GM20431 (cell line): ENCODE results near the gene POU5F1.
"Not testable (repeated sequence)": the region's sequence is repeated elsewhere in the genome, so short reads cannot be mapped to it uniquely, and the experiment has no call there.

ENCODE experiments used
- in situ Hi-C: fragments of 300-500 bp; cut with MseI, MboI; formaldehyde crosslinking; loops from one replicate; pipeline ENCODE4 v1.15.0; 2020; ENCODE audit warnings: low sequenced_read_pairs; ENCODE audit not compliant: unreplicated experiment

The POU5F1 gene

DNA sequence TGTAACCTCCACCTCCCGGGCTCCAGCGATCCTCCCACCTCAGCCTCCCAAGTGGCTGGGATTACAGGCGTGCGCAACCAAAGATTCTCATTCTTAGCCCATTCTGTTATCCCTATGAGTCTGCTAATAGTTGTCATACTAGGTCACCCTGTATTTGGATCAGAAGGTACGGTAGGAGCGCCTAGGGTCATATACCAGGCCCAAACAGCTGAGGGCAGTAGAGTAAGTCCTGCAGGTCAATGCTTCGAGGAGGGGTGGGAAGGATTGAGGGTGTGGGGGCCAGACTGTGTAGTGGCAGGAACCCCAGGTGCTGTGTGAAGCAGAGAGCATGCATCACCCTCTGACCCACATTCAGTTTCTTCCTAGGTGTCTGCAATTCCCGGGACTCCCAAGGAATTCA is 22.7 kb upstream of the POU5F1 start:
- in situ Hi-C loops = loop anchor here (10.0 kb wide), 2 partner anchors 58 to 172 kb away; partner anchors contain the start of gene PSORS1C2

DNA sequence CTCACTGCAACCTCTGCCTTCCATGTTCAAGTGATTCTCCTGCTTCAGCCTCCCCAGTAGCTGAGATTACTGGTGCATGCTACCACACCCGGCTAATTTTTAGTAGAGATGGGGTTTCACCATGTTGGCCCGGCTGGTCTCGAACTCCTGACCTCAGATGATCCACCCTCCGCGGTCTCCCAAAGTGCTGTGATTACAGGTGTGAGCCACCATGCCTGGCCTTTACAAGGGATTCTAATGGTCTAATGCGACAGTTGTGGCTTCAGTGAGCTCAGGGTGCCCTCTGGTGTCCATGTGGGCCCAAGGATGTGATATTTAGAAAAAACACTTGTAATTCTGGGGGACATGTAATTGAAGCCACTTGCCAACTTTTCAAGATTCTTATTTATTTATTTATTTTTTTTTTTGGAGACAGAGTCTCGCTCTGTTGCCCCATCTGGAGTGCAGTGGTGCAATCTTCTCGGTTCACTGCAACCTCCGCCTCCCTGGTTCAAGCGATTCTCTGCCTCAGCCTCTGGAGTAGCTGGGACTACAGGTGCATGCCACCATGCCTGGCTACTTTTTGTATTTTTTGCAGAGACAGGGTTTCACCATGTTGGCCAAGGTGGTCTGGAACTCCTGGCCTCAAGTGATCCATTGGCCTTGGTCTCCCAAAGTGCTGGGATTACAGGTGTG is 22.1 kb upstream of the POU5F1 start:
- in situ Hi-C loops = loop anchor here (10.0 kb wide), 2 partner anchors 58 to 172 kb away; partner anchors contain the start of gene PSORS1C2

- in situ Hi-C loops = loop anchor here (10.0 kb wide), 2 partner anchors 56 to 174 kb away; partner anchors contain the start of gene PSORS1C2
Observed at GRCh38 chr6:31190488-31190887, 20.0 kb upstream of the POU5F1 start.

- in situ Hi-C loops = not testable (repeated sequence)
Observed at GRCh38 chr6:31189223-31189622, 18.7 kb upstream of the POU5F1 start.

DNA sequence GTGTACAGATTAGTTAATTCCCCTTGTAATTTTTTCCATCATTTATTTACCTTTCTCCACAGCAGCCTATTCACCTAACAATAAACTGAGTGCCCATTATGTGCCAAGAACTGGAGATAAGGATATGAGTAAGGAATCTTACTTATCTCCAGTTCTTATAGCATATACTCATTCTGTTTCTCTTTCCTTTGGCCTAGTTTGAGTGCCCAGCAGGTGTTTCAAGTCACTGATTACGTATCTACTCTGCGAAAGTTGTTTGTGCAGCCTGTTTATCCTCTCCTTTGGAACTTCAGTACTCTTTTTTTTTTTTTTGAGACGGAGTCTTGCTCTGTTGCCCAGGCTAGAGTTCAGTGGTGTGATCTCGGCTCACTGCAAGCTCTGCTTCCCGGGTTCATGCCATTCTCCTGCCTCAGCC is 17.3 kb upstream of the POU5F1 start:
- in situ Hi-C loops = no loop called here

DNA sequence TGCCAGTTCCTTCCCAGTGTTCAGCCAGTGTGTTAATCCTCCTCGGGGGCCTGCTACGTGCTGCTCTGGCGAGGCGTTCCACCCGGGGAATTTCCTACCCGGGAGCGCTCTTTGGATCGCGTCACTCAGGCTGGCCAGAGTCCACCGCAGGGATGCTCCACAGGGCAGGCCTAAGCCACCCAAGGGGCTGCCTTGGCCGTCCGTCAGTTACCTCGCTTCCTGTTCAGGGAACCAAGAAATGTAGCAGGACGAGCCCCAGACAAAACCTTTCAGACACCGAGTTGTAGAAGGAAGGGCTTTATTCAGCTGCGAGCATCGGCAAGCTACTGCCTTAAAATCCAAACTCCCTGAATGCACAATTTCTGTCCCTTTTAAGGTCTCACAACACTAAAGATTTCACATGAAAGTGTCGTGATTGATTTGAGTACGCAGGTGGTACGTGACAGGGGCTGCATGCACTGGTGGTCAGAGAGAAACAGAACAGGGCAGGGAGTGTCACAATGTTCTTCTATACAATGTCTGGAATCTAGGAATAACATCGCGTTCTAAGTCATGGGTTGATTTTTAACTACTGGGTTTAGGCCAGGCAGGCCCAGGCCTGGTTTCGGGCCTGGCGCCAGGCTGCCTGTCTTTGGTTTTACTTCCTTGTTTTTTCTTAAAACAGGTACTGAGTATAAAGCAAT is 15.7 kb upstream of the POU5F1 start:
- in situ Hi-C loops = no loop called here

GRCh38 chr6:31185695-31186051 is 15.2 kb upstream of the POU5F1 start:
- in situ Hi-C loops = not testable (repeated sequence)

DNA sequence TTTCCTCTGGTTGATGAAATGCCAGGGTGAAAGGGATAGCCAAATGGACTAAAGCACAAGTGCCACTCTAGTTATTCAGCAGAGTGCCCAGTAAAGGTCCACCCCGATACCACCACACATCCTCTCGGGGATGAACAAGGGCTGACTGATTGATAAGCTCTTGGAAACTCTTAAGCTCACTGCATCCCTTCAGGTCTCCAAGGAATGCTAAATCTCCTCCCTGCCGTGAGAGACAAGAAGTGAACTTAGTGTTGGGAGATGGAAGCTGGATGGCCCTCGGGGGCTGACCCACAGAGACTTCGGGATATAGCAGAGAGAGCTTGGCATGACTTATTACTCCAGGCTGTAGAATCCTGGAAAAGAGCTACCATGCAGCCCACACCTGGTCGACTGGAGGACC is 13.4 kb upstream of the POU5F1 start:
- in situ Hi-C loops = not testable (repeated sequence)

DNA sequence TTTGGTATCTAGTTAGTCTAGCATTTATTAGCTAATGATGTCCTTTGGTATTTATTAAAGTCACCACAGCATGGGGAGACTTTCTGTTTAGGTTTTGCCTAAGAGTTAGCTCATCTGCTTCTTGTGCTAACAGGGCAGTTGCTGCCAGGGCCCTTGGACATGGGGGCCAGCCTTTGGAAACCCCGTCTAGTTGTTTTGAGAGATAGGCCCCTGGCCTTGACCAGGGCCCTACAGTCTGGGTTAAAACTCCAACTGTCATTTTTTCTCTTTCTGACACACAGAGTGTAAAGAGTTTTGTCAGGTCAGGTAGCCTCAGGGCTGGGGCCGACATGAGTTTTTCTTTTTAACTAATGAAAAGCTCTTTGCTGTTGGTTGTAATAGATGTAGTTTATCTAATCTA is 12.8 kb upstream of the POU5F1 start:
- in situ Hi-C loops = not testable (repeated sequence)

DNA sequence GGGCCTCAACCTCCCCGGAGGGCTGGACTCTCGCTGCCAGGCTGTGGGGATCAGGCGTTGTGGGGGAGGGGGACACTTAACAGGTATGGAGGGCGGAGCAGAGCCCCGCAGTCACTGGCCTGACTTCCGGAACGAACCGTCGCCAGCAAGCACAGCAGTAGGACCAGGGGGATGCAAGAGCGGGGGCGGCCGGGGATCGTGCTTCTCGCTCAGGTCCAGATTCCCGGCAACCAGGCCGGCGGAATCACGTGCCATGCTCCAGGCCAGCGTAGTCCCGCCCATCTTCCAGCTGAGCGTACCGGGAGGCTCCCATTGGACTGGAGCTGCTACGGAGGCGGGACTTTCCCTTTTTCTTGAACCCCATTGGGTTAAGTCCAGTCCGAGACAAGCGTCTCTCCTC is 10.0 kb upstream of the POU5F1 start:
- in situ Hi-C loops = no loop called here

DNA sequence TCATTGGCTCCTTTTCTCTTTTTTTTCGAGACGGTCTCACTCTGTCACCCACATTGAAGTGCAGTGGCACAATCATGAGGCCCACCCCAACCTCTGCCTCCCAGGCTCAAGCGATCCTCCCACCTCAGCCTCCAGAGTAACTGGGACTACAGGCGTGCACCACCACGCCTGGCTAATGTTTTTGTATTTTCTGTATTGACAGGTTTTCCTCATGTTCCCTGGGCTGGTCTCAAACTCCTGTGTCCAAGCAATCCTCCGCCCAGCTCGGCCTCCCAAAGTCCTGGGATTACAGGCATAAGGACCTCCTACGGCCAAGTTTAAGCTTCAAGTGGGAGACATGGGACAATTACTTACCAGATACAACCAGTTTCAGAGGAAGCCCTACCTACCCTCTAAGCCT is 9.4 kb upstream of the POU5F1 start:
- in situ Hi-C loops = no loop called here

DNA sequence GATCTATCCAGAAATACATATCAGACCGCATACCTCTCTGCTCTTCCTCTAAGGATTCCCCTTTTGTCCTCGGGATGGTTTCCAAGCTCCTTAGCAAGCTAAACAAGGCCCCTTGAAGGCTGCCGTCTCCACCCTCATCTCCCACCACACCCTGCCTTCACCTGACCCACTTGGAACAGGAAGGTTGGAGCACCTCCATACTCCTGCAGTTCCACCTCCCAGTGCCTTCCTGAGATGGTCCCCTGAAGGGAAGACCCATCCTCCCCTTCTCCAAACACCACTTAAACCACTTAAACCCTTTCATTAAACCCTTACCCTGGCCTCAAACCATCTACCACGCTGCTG is 8.5 kb upstream of the POU5F1 start:
- in situ Hi-C loops = no loop called here

DNA sequence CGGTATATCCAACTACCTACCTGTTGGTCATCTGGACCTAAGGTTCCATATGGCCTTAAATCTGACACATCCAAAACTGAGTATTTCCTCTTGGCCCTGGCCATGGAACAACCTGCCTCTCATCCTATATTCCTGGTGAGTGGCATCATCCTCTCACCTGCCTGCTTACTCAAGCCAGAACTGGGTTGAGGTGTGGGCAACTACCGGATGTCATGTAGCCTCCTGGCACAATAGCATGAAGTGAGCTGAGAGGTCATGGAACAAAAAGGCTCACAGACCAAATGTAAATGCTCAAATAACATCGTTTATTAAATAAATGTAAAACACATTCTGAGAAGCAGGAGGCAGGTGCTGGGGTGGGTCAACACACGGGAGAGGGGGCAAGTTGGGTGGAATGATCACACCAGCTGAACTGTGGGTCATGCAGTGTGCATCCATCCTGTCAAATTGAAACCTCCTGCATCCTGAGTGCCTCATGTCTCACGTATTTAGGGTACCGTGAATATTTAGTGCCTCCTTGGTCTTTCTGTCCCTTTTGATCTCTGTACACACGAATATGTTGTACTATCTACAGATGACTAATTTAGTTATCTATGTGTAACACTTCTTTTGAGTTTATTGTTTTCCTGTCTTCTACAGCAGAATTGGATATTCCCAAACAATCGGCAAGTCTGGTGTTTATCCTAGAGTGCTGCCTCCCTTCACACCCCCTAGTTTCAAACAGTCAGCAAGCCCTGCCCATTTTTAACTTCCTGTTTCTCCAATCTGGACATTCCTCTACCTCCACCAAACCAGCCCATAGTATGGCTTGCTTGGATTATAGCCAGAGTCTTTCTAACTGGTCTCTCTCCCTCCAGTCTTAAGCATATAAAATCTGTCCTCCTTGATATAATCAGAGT is 7.9 kb upstream of the POU5F1 start:
- in situ Hi-C loops = no loop called here

GRCh38 chr6:31175971-31176370 is 5.5 kb upstream of the POU5F1 start:
- in situ Hi-C loops = no loop called here

DNA sequence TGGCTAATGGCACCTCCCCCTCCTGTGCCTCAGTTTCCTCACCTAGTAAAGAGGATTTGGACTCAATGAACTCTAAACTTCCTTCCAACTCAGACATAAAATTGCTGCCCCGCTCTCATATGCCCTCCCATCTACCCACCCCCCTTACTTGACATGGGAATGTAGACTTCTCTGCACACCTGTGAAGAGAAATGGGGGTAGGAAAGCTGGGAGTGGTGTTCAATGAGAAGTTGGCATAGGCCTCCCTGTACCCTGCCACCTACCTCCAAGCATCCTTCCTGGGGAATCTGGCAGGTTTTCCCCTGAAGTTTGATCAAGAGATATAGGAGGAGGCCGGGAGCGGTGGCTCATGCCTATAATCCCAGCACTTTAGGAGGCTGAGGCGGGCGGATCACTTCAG is 3.9 kb upstream of the POU5F1 start:
- in situ Hi-C loops = no loop called here

DNA sequence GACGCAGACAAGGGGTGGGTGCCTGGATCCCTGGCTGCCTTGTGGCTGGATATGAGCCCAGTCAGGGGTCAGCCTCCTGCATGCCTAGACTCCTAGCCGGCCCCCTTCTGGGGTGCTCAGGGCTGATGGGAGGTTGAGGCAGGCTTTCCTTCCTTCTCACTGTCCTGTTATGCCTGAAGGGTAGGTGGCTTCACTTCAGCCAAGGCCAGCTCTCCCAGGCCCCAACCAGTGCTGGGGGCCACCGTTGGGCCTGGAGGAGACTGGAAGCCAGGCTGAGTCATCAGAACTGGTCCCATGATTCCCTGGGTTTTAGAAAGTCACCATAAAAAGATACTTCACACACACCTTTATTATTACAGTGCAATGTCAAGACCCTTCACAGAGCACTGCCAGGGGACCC is 2.9 kb upstream of the POU5F1 start:
- in situ Hi-C loops = no loop called here

- in situ Hi-C loops = no loop called here
Observed at GRCh38 chr6:31172973-31173384, 2.5 kb upstream of the POU5F1 start.

GRCh38 chr6:31171931-31172905 is 1.7 kb upstream of the POU5F1 start:
- in situ Hi-C loops = no loop called here

GRCh38 chr6:31170987-31171671 is 647 bp upstream of the POU5F1 start:
- in situ Hi-C loops = no loop called here
